NCI-H2196 treated with DMSO at 0.1 percent for 48 hours (cell line): ENCODE measurements around the gene FBXO17.

Experiments used
- DNase-seq: peaks from one replicate; lab custom pipeline; 2025; ENCODE audit not compliant: unreplicated experiment; lab: John Stamatoyannopoulos, UW

Gene FBXO17

GRCh38 chr19:38894968-38895367 is 80.6 kb downstream of the FBXO17 start:
- DNase-seq, result no peak

- no peak for DNase-seq
Observed at GRCh38 chr19:38893341-38893771, 82.2 kb downstream of the FBXO17 start.

GRCh38 chr19:38892841-38893240 is 82.7 kb downstream of the FBXO17 start:
- DNase-seq, result peak; percentile 60

- DNase-seq, result no peak
Observed at GRCh38 chr19:38891771-38892170, 83.8 kb downstream of the FBXO17 start.
